Left kidney (tissue), 2 donors: ENCODE data around the gene SHLD1. TPM values are rescaled to one million over a fixed set of nuclear protein-coding genes. Genes with fewer than 3 reads are reported as not detected.

ENCODE experiments used
- DNase-seq: peaks from one replicate; pipeline ENCODE4 v3.0.0-alpha.2; 2013
- polyA plus RNA-seq: library from polyadenylated mRNA; unstranded; fragments of 120-200 nt; gene quantifications from one replicate; pipeline ENCODE4 v1.2.1, GENCODE V29; 2013; ENCODE audit not compliant: insufficient read length

SHLD1 gene
- polyA plus RNA-seq, 1 donor, result 7.6 TPM

- no peak for DNase-seq
These were observed 94.0 kb downstream of the SHLD1 start for GRCh38 chr20:5844063-5844681.

- DNase-seq, result peak; percentile 65
These were observed 95.7 kb downstream of the SHLD1 start for GRCh38 chr20:5845681-5846615.

DNA sequence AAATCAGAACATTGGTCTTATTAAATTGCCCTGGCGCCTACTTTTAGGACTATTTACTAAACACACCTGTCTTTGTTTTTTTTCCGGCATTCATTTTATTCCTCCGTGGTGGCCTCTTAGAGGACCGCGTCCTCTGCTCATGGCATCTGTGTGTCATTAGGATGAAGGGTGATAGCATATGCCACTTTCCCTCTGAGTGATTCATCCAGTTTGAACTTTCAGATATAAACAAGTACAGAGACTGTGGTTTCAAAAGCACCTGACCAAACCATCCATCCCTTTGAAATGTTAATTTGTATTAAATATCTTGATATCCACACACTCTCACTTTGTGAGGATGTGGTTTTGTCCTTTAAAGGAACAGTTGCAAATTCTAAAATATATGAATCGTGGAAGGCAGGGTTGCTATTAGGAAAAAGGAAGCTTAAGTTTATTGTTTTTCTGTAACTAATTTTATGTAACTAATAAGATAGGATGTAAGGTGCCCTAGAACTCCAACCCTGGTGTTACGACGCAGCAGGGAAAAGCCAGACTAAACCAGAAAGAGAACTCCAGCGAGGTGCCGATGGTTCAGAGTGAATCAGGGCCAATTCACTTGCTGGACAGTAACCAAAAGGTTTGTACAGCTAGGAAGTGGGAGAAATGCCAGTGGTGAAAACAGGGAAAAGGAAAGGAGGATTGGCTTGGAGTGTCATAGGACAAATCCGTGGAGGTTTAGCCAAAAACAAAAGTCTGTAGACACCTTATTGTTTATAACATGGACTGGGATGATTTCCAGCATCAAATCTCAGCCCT lies 98.7 kb downstream of the SHLD1 start:
- DNase-seq, result no peak

- DNase-seq, result no peak
These were observed 105.7 kb downstream of the SHLD1 start for GRCh38 chr20:5855939-5856338.

DNA sequence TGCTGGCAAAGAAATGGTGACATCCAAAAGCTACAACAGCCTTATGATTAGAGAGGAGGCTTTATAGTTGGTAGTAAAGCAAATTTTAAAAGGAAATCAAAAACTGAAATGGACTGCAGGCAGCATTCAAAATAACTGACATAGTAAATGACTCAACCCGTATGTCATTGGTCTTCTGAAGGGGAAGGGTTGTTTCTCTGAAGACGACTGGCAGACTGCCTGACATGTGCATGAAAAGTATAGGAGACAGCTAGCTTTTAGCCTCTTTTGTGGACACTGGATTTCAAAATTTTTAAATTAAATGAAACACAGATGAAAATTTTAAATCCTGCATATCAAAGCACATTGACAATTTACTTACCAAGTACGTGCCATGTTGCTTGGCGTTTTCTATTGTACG lies 109.4 kb downstream of the SHLD1 start:
- no peak for DNase-seq

DNA sequence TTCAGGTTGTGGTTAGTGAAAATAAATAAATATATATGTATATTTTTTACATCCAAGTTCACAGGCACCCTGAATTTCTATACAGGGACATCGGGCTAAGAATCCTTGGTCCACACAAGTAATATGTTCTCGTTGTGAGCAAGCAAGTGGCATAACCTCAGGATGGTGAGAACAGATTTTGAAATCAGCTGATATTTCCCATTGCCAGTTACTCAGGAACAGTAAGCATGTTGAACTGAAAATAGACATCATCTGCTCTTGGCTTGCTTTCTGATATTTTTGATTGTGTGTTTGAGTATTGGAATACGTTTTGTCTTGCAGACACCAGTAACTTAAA lies 112.5 kb downstream of the SHLD1 start:
- DNase-seq, result no peak

- no peak for DNase-seq
These were observed 113.0 kb downstream of the SHLD1 start for GRCh38 chr20:5863040-5863833.

DNA sequence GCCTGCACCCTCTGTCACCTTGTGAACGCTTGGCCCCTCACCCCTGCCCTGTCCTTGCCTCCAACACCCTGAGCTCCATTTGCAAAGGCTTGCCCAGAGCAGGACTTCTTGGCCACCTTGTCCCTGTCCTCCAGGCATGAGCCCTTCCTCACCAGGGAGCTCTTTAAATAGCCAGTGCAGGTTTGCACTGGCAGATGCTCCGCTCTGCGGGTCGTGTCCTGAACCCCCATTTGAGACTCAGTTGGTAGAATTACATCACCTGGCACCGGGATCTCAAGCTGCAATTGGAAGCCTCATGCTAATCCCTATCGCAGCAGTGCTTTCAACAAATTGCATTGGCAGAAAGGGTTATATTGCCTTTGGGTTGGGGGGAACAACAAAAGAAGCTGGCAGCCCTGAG lies 114.2 kb downstream of the SHLD1 start:
- no peak for DNase-seq

DNA sequence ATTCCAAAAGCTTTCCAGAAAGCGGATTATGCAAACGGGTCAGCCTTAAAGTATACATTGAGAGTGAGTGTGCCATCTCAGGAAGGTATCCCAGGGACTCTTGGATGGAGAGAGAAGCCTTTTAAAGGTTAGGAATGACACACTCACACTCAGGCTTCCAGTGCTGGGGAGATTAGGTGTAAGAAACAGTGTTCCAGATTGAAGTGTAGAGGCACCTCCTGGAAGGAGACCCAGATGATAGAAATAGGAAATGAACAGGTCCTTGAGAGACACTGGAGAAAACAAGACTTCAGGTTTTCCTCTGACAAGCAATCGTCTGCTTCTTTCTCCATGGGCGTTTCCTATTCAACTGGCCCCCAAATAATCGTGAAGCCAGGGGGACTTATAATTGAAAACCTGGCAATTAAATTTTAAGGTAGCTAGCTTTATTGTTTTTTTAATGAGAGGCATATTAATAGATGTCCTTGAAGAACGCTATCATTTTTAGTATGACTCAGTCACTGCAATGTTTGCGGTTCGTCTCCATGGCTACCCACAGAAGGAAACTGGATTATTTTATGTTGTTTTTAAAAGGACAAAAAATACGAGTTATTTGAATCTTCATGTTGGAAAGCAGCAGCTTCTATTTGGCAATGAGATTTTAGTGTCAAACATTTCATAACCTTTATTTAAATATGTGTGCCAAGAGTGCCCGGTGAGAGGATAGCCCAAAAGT lies 114.8 kb downstream of the SHLD1 start:
- DNase-seq, result no peak

DNA sequence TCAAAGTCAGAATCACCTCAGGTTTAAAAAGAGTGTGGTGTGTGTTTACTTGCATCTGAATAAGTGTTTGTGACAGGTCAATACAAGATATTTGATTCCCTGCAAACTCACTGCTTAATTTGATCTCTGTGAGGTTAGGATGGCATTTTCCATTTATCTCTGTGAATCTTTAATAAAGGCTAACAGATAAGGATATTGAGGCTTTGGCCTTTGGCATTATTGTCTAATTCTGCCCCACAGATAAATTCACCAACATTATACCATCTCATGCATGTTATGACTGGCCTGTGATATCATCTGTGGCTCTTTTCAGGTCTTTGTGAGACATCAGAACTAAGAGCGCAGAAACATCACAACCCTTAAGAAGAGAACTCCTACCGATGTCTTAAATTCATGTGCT lies 115.4 kb downstream of the SHLD1 start:
- no peak for DNase-seq

DNA sequence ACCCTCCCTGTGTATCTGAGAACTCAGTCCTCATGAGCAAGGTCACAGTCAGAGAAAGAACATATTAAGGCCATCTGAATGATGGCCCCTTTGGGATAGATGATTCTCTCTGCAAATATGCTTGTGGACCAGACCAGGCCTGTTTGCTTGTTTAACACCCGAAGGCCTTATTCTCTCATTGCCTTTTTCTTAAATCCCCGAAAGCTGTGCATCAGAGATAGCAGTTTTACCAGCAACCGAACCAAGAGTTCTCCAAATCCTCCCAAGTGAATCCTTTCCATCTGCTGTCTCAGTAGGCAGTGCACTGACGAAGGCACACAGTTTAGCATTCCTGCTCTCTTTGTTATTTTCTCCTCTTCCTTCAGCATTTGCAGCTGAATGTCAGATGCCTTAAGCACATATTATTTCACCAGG lies 120.4 kb downstream of the SHLD1 start:
- DNase-seq, result no peak

GRCh38 chr20:5871459-5872410 lies 121.5 kb downstream of the SHLD1 start:
- DNase-seq, result no peak

GRCh38 chr20:5877128-5877527 lies 126.9 kb downstream of the SHLD1 start:
- DNase-seq, result no peak

DNA sequence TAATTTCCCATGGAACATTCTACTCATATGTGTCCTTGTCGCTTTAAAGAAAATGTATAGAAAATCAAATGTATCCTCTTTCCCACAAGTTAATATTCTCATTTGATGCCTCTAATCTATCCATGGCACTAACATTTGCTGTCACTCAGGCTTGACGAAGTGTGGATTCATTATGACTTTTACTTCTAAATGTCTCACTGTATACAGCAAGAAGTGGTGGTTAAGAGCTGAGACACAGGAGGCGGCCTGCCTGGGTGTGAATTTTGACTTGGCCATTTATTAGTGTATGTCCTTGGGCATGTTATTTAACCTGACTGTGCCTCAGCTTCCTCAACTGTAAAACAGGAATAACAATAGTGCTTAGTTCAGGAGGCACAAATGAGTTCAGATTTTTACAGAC lies 130.1 kb downstream of the SHLD1 start:
- DNase-seq, result no peak

DNA sequence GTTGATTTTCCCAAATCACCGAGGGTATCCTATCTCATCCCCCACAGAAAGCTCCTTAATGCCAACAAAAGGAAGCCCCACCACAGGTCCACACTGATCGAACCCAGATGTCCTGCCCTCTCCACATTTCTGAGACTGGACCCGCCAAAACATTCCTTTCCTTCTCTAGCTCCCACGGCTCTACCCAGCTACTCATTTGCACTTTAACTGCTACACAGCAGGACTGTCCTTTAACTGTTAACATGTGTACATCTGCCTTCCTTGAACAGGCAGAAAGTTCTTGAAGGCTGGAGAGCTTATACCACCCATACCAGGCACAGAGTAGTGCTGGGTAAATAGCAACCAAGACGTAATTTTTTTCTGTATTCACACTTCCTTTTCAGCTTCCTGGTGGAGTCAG lies 131.5 kb downstream of the SHLD1 start:
- no peak for DNase-seq

DNA sequence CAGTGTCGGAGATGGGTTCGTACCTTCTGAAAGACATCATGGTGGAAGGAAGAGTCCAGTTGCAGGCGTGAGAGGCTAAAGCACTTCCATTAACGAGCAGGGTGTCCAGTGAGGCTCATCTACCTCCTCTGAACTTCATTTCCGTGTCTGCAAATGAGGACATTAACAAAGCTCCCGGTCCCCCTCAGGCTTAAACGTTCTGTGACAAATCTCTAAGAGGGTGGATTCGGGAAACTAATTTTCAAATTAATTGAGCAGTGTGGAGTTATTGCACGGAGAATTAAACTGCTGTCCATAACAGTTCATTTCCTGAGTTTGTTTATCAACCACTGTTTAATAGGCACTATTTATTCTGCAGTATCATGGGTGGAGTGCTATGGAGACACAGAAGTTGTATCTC lies 132.0 kb downstream of the SHLD1 start:
- no peak for DNase-seq

GRCh38 chr20:5884465-5885335 lies 134.5 kb downstream of the SHLD1 start:
- DNase-seq, result no peak

GRCh38 chr20:5885866-5886265 lies 135.7 kb downstream of the SHLD1 start:
- no peak for DNase-seq

DNA sequence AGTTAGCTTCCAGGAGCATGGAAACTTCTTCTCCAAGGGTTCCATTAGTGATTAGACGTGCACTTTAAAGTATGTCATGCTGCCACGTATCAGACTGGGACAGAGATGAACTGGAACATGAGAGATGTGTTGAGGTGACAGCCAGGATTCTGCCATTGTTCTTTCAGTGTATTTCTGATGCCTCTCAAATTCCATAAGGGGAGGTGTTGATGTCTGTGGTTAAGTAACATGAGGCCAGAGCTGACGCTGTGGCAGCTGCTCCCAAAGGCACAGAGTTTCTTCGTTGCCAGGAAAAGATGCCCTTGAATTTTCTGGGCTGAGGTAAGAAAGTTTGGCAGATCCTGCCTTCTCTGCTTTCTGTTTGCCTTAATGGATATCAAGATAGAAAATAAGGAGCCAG lies 136.6 kb downstream of the SHLD1 start:
- no peak for DNase-seq
